ENCODE results near the gene BHLHE23.

Gene BHLHE23

GRCh38 chr20:63005365-63005861 lies 1.4 kb downstream of the BHLHE23 start:
- TF ChIP-seq TEAD4 (IDR thresholded peaks at IDR 0.05): no peak
- TF ChIP-seq RAD21 (IDR thresholded peaks at IDR 0.05; ENCODE audit: low read depth): no peak
- TF ChIP-seq TAF1 (IDR thresholded peaks at IDR 0.05; ENCODE audit: low read depth): no peak
- TF ChIP-seq CREB1 (IDR thresholded peaks at IDR 0.05; ENCODE audit: low read depth): no peak
- no peak for TF ChIP-seq ZBTB7A (IDR thresholded peaks at IDR 0.05; ENCODE audit: low read depth)
- no peak for TF ChIP-seq EP300 (IDR thresholded peaks at IDR 0.05; ENCODE audit: borderline replicate concordance)
- no peak for TF ChIP-seq FOXM1 (IDR thresholded peaks at IDR 0.05; ENCODE audit: borderline replicate concordance, low read depth)

DNA sequence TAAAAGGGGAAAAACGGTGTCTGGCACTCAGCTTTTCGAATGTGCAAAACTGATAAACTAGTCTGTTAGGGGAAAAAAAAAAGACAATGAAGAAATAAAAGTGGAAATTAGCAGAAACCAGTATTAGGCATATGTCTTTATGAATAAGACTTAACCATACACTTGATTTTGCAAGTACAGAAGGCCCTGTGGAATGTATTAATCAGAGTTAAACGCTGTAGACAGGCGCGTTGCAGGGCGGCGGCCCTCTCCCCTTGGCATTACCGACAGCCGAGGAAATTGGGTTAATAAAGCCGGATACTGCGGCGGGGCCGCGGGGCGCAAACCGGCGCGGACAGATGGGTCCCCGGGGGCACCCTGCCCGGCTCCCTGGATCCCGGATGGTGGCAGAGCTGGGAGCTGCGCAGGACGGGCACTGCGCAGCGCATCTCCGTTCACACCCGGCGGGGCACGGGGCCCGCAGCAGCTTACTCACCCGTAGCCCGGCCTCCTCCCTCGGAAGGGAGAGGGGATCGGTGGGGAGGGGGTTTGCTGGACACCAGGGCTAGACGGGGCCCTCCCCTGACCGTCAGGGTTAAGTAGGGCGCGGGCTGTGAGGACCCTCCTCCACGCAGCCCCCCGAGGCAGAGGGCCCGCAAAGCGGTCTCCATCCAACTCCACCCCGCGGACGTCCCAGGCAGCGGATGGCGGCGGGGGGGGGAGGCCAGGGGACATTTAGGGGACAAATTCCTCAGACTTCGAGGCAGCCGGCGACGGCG lies 2.0 kb downstream of the BHLHE23 start:
- TF ChIP-seq TAF1 (IDR thresholded peaks at IDR 0.05; ENCODE audit: low read depth): no peak
- TF ChIP-seq EP300 (IDR thresholded peaks at IDR 0.05; ENCODE audit: borderline replicate concordance): no peak
- no peak for TF ChIP-seq TCF12 (IDR thresholded peaks at IDR 0.05; ENCODE audit: low read depth)
- TF ChIP-seq RAD21 (IDR thresholded peaks at IDR 0.05; ENCODE audit: low read depth): no peak
- TF ChIP-seq ZBTB7A (IDR thresholded peaks at IDR 0.05; ENCODE audit: low read depth): no peak
- no peak for TF ChIP-seq EGR1 (IDR thresholded peaks at IDR 0.05)
- no peak for TF ChIP-seq CEBPB (IDR thresholded peaks at IDR 0.05)
- no peak for TF ChIP-seq YY1 (IDR thresholded peaks at IDR 0.05; ENCODE audit: low read depth)
- TF ChIP-seq, protein P1, sequence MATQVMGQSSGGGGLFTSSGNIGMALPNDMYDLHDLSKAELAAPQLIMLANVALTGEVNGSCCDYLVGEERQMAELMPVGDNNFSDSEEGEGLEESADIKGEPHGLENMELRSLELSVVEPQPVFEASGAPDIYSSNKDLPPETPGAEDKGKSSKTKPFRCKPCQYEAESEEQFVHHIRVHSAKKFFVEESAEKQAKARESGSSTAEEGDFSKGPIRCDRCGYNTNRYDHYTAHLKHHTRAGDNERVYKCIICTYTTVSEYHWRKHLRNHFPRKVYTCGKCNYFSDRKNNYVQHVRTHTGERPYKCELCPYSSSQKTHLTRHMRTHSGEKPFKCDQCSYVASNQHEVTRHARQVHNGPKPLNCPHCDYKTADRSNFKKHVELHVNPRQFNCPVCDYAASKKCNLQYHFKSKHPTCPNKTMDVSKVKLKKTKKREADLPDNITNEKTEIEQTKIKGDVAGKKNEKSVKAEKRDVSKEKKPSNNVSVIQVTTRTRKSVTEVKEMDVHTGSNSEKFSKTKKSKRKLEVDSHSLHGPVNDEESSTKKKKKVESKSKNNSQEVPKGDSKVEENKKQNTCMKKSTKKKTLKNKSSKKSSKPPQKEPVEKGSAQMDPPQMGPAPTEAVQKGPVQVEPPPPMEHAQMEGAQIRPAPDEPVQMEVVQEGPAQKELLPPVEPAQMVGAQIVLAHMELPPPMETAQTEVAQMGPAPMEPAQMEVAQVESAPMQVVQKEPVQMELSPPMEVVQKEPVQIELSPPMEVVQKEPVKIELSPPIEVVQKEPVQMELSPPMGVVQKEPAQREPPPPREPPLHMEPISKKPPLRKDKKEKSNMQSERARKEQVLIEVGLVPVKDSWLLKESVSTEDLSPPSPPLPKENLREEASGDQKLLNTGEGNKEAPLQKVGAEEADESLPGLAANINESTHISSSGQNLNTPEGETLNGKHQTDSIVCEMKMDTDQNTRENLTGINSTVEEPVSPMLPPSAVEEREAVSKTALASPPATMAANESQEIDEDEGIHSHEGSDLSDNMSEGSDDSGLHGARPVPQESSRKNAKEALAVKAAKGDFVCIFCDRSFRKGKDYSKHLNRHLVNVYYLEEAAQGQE (IDR thresholded peaks at IDR 0.05; ENCODE audit: low read depth): no peak
- no peak for TF ChIP-seq MAX (IDR thresholded peaks at IDR 0.05)
- no peak for TF ChIP-seq FOXM1 (IDR thresholded peaks at IDR 0.05; ENCODE audit: borderline replicate concordance, low read depth)
- no peak for TF ChIP-seq CREB1 (IDR thresholded peaks at IDR 0.05; ENCODE audit: low read depth)

GRCh38 chr20:63003546-63003945 lies 3.2 kb downstream of the BHLHE23 start:
- TF ChIP-seq EP300 (IDR thresholded peaks at IDR 0.05; ENCODE audit: borderline replicate concordance) (no peak), TEAD4 (IDR thresholded peaks at IDR 0.05) (no peak), ZBTB7A (IDR thresholded peaks at IDR 0.05; ENCODE audit: low read depth) (no peak), EGR1 (IDR thresholded peaks at IDR 0.05) (no peak), CEBPB (IDR thresholded peaks at IDR 0.05) (no peak), TAF1 (IDR thresholded peaks at IDR 0.05; ENCODE audit: low read depth) (no peak), TCF12 (IDR thresholded peaks at IDR 0.05; ENCODE audit: low read depth) (no peak), FOXM1 (IDR thresholded peaks at IDR 0.05; ENCODE audit: borderline replicate concordance, low read depth) (no peak), RAD21 (IDR thresholded peaks at IDR 0.05; ENCODE audit: low read depth) (no peak), MAX (IDR thresholded peaks at IDR 0.05) (no peak), NFIC (IDR thresholded peaks at IDR 0.05) (no peak), CREB1 (IDR thresholded peaks at IDR 0.05; ENCODE audit: low read depth) (no peak), YY1 (IDR thresholded peaks at IDR 0.05; ENCODE audit: low read depth) (no peak)
- TF ChIP-seq, protein P2, sequence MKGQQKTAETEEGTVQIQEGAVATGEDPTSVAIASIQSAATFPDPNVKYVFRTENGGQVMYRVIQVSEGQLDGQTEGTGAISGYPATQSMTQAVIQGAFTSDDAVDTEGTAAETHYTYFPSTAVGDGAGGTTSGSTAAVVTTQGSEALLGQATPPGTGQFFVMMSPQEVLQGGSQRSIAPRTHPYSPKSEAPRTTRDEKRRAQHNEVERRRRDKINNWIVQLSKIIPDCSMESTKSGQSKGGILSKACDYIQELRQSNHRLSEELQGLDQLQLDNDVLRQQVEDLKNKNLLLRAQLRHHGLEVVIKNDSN (IDR thresholded peaks at IDR 0.05): no peak
- TF ChIP-seq, protein P1 (IDR thresholded peaks at IDR 0.05; ENCODE audit: low read depth): no peak

DNA sequence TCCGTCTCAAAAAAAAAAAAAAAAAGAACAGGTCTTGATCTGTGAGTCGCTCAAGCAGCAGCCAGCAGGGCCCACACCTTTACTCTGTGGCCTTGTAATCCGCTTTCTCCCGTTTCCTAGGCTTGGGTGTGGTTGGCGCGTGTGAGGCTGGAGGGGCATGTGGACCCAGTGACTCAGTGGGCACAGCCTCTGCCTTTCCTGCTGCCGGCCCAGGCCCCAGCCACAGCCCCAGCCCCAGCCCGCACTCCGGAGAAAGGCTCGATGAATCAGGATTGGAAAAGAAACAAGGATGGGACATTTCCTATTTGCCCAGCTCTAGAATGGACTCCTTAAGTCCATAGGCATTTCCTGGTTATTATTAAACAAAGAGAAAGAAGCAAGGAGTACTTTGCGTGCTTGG lies 4.3 kb downstream of the BHLHE23 start:
- TF ChIP-seq NFIC (IDR thresholded peaks at IDR 0.05) (no peak), MAX (IDR thresholded peaks at IDR 0.05) (no peak), YY1 (IDR thresholded peaks at IDR 0.05; ENCODE audit: low read depth) (no peak), ZBTB7A (IDR thresholded peaks at IDR 0.05; ENCODE audit: low read depth) (no peak), EGR1 (IDR thresholded peaks at IDR 0.05) (no peak), FOXM1 (IDR thresholded peaks at IDR 0.05; ENCODE audit: borderline replicate concordance, low read depth) (no peak), RAD21 (IDR thresholded peaks at IDR 0.05; ENCODE audit: low read depth) (no peak), TEAD4 (IDR thresholded peaks at IDR 0.05) (no peak), EP300 (IDR thresholded peaks at IDR 0.05; ENCODE audit: borderline replicate concordance) (no peak), CREB1 (IDR thresholded peaks at IDR 0.05; ENCODE audit: low read depth) (no peak), CEBPB (IDR thresholded peaks at IDR 0.05) (no peak), TCF12 (IDR thresholded peaks at IDR 0.05; ENCODE audit: low read depth) (no peak), TAF1 (IDR thresholded peaks at IDR 0.05; ENCODE audit: low read depth) (no peak)
- TF ChIP-seq, protein P2 (IDR thresholded peaks at IDR 0.05): no peak
- TF ChIP-seq, protein P1 (IDR thresholded peaks at IDR 0.05; ENCODE audit: low read depth): no peak
